NCI-H446 treated with DMSO at 0.1 percent for 48 hours (cell line): ENCODE measurements around the gene UGT2A3.
"Not testable (repeated sequence)": the region's sequence is repeated elsewhere in the genome, so short reads cannot be mapped to it uniquely, and the experiment has no call there.

Experiments
- DNase-seq: peaks from one replicate; lab custom pipeline; 2025; lab: John Stamatoyannopoulos, UW

UGT2A3 gene

GRCh38 chr4:68951078-68951805 is at the start of gene UGT2A3:
Gene UGT2A3 (minus strand): TSS chr4:68951804. CDS start chr4:68951760, 44 bp downstream.
- DNase-seq: no peak

GRCh38 chr4:68997040-68997439 is 45.4 kb upstream of the UGT2A3 start:
- no peak for DNase-seq

- DNase-seq: no peak
These were observed 43.7 kb upstream of the UGT2A3 start for GRCh38 chr4:68995292-68995691.

- DNase-seq: no peak
These were observed 35.4 kb upstream of the UGT2A3 start for GRCh38 chr4:68987007-68987406.

GRCh38 chr4:68985442-68985841 is 33.8 kb upstream of the UGT2A3 start:
- no peak for DNase-seq

GRCh38 chr4:68984947-68985346 is 33.3 kb upstream of the UGT2A3 start:
- DNase-seq: no peak

GRCh38 chr4:68963374-68963773 is 11.8 kb upstream of the UGT2A3 start:
- no peak for DNase-seq

GRCh38 chr4:68962868-68963267 is 11.3 kb upstream of the UGT2A3 start:
- DNase-seq: no peak

GRCh38 chr4:68960294-68961163 is 8.9 kb upstream of the UGT2A3 start:
- no peak for DNase-seq

- DNase-seq: not testable (repeated sequence)
These were observed 7.5 kb upstream of the UGT2A3 start for GRCh38 chr4:68959085-68959484.

- DNase-seq: no peak
These were observed 2.5 kb upstream of the UGT2A3 start for GRCh38 chr4:68954126-68954525.

GRCh38 chr4:68953056-68953596 is 1.5 kb upstream of the UGT2A3 start:
- no peak for DNase-seq

GRCh38 chr4:68951806-68952585 is 392 bp upstream of the UGT2A3 start:
- DNase-seq: no peak

- DNase-seq: no peak
These were observed 1.6 kb downstream of the UGT2A3 start for GRCh38 chr4:68950033-68950432.

- no peak for DNase-seq
These were observed 2.6 kb downstream of the UGT2A3 start for GRCh38 chr4:68948985-68949384.

- no peak for DNase-seq
These were observed 3.4 kb downstream of the UGT2A3 start for GRCh38 chr4:68948044-68948743.

GRCh38 chr4:68929076-68929737 is 22.4 kb downstream of the UGT2A3 start:
- DNase-seq: no peak

- DNase-seq: no peak
These were observed 24.4 kb downstream of the UGT2A3 start for GRCh38 chr4:68927165-68927564.

- DNase-seq: not testable (repeated sequence)
These were observed 29.4 kb downstream of the UGT2A3 start for GRCh38 chr4:68922202-68922601.

GRCh38 chr4:68921051-68921450 is 30.6 kb downstream of the UGT2A3 start:
- no peak for DNase-seq

- DNase-seq: no peak
These were observed 34.6 kb downstream of the UGT2A3 start for GRCh38 chr4:68917016-68917415.
